K562 (cell line): Measurements from ENCODE around the gene RAB3C. TPM values are rescaled to one million over a fixed set of nuclear protein-coding genes. Genes with fewer than 3 reads are reported as not detected.
"Not testable (repeated sequence)": the region's sequence is repeated elsewhere in the genome, so short reads cannot be mapped to it uniquely, and the experiment has no call there.

Source experiments
- ATAC-seq: fragments of 200-7000 bp; cut with Tn5 transposase; 3 replicates; pipeline ENCODE4 v1.9.1; 2020; ENCODE audit warnings: moderate library complexity
- BruUV-seq: library from RNA; stranded (reverse); fragments of 400-500 nt; replicated peaks from 2 replicates; lab custom pipeline; 2021; lab: Mats Ljungman, UMichigan
- CTCF ChIA-PET: fragments of 300-600 bp; formaldehyde crosslinking; extraction: SDS; loops from one replicate; lab custom pipeline; 2021; ENCODE audit warnings: low intra/inter-chr PET ratio; lab: Yijun Ruan, JAX
- POLR2A ChIA-PET: fragments of 300-600, 350-650 bp; sonication (Branson Sonifier 250); formaldehyde crosslinking; extraction: SDS; loops from one replicate; lab custom pipeline; 2021; ENCODE audit warnings: antibody characterized with exemption, inconsistent platforms; lab: Yijun Ruan, JAX
- DNase-seq, 4 experiments: peaks; one replicate each; pipeline versions ENCODE4 v3.0.0 to v3.0.0-alpha.2; 2011 to 2018; ENCODE audit warnings: low spot score in 3 of 4, mixed read lengths in 3 of 4; ENCODE audit errors: extremely low read depth in 1 of 4
- FAIRE-seq: peaks from 2 replicates; lab custom pipeline; 2011; peaks lifted over from hg19 to GRCh38; lab: Jason Lieb, UNC
- H2AFZ ChIP-seq: 2 replicates; pipeline ENCODE4 v1.6.0; 2011; ENCODE audit warnings: low read depth, low read length, control low read depth, inconsistent platforms
- H3K27ac ChIP-seq: fragments of 200-600 bp; 3 replicates; pipeline ENCODE4 v1.8.0; 2011; ENCODE audit warnings: low read depth, mild to moderate bottlenecking, control low read depth, inconsistent platforms, low read length, moderate library complexity, mixed read lengths; ENCODE audit errors: extremely low read depth
- H3K27me3 ChIP-seq, 2 experiments: fragments of 300-600 bp in 1 of 2; 2 replicates in 1 of 2; 3 replicates in 1 of 2; pipeline versions ENCODE4 v1.6.0 to v1.8.0; 2011; ENCODE audit warnings: inconsistent platforms in 2 of 2, low read length in 2 of 2, mild to moderate bottlenecking in 1 of 2, mixed read lengths in 1 of 2, moderate library complexity in 1 of 2; ENCODE audit not compliant: control insufficient read depth in 2 of 2, insufficient read depth in 2 of 2
- H3K36me3 ChIP-seq: fragments of 300-600 bp; 3 replicates; pipeline ENCODE4 v1.8.0; 2011; ENCODE audit warnings: mild to moderate bottlenecking, low read length, inconsistent platforms; ENCODE audit not compliant: control insufficient read depth, insufficient read depth
- H3K4me1 ChIP-seq, 2 experiments: fragments of 200-600 bp in 1 of 2; replicated peaks in 1 of 2; 2 replicates in 1 of 2; 3 replicates in 1 of 2; pipeline versions ENCODE4 v1.5.1 to v1.8.0; 2011; ENCODE audit warnings: inconsistent platforms in 2 of 2, low read length in 2 of 2, mild to moderate bottlenecking in 1 of 2, mixed read lengths in 1 of 2, moderate library complexity in 1 of 2; ENCODE audit not compliant: control insufficient read depth in 2 of 2, insufficient read depth in 2 of 2
- H3K4me2 ChIP-seq: 2 replicates; pipeline ENCODE4 v1.6.1; 2011; ENCODE audit warnings: low read length, control low read depth, inconsistent platforms, mixed read lengths; ENCODE audit not compliant: insufficient read depth
- H3K4me3 ChIP-seq: fragments of 200-600 bp; sonication (generic), shearing (Covaris generic); 2 replicates; pipeline ENCODE4 v1.5.1; 2016; ENCODE audit warnings: control low read depth, inconsistent platforms
- H3K79me2 ChIP-seq: fragments of 200-600 bp; 3 replicates; pipeline ENCODE4 v1.8.0; 2011; ENCODE audit warnings: low read length, inconsistent platforms; ENCODE audit not compliant: control insufficient read depth, insufficient read depth
- H3K9ac ChIP-seq, 2 experiments: 2 replicates each; pipeline versions ENCODE4 v1.6.0 to v1.6.1; 2011; ENCODE audit warnings: low read depth in 2 of 2, low read length in 2 of 2, control low read depth in 1 of 2, inconsistent platforms in 1 of 2, mild to moderate bottlenecking in 1 of 2, mixed read lengths in 1 of 2; ENCODE audit not compliant: insufficient read depth in 1 of 2
- H3K9me1 ChIP-seq: one replicate; pipeline ENCODE4 v1.6.0; 2011; ENCODE audit warnings: inconsistent platforms, mild to moderate bottlenecking, low read length, moderate library complexity; ENCODE audit not compliant: control insufficient read depth, insufficient read depth
- H3K9me3 ChIP-seq: replicated peaks from 2 replicates; pipeline ENCODE4 v1.5.1; 2011; ENCODE audit warnings: low read depth, low read length, inconsistent platforms; ENCODE audit not compliant: control insufficient read depth, insufficient read depth
- H4K20me1 ChIP-seq: replicated peaks from 2 replicates; pipeline ENCODE4 v1.6.1; 2011; ENCODE audit warnings: low read length, inconsistent platforms, mixed read lengths; ENCODE audit not compliant: control insufficient read depth, insufficient read depth
- WGBS: fragments of 100-300 bp; shearing (Covaris generic); methylation state at CpG from one replicate; pipeline ENCODE4 v1.1.6; 2016; ENCODE audit warnings: low coverage, mixed read lengths; ENCODE audit not compliant: insufficient coverage; ENCODE audit errors: missing lambda C conversion rate; 5-methylcytosine and 5-hydroxymethylcytosine counted together
- in situ Hi-C: fragments of 300-500 bp; cut with MboI; formaldehyde crosslinking; loops from 4 replicates; pipeline ENCODE4 v1.15.0; 2018; ENCODE audit warnings: inconsistent platforms, mixed read lengths
- intact Hi-C: fragments of 100-400 bp; cut with micrococcal nuclease; formaldehyde crosslinking; loops from 2 replicates; pipeline ENCODE4 v1.14.2; 2022
- polyA plus RNA-seq, 8 experiments: library from polyadenylated mRNA; depleted of rRNA in 4 of 8; stranded (reverse) in 5 of 8; unstranded in 3 of 8; fragments of >200 nt; fragmentation: Nextera tagmentation in 2 of 8; fragmentation: Illumina TruSeq in 1 of 8; extraction: Ambion mirVana in 2 of 8; extraction: Trizol in 1 of 8; gene quantifications; 2 replicates each; pipeline versions ENCODE4 v1.2.1 to v1.2.3, GENCODE V29; 2011 to 2014; ENCODE audit warnings: inconsistent platforms in 1 of 8, missing spikeins in 1 of 8
- total RNA-seq, 7 experiments: library from RNA; depleted of rRNA in 6 of 7; stranded (reverse); fragments of >200 nt in 6 of 7; fragmentation: Illumina TruSeq in 2 of 7; extraction: Trizol in 2 of 7; gene quantifications; 2 replicates each; pipeline versions ENCODE4 v1.2.1 to v1.2.3, GENCODE V29; 2011 to 2021; ENCODE audit warnings: low replicate concordance in 1 of 7

The RAB3C gene
- total and polyA plus RNA-seq, 9 of the 15 experiments (the other 6 are each of a cell fraction or from before 2014, with no cell fraction given): not detected

DNA sequence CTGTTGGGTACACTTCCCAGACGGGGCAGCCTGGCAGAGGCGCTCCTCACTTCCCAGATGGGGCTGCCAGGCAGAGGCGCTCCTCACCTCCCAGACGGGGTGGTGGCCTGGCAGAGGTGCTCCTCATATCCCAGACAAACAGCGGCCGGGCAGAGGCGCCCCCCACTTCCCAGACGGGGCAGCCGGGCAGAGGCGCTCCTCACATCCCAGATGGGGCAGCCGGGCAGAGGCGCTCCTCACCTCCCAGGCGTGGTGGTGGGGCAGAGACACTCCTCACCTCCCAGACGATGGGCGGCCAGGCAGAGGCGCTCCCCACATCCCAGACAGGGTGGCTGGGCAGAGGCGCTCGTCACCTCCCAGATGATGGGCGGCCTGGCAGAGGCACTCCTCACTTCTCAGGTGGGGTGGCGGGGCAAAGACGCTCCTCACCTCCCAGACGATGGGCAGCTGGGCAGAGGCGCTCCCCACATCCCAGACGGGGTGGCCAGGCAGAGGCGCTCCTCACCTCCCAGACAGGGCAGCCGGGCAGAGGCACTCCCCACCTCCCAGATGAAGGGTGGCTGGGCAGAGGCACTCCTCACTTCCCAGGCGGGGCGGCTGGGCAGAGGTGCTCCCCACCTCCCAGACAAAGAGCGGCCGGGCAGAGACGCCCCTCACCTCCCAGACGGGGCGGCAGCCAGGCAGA is 19.7 kb upstream of the RAB3C start:
- H3K9me1 ChIP-seq, H3K27me3 ChIP-seq, H3K79me2 ChIP-seq, POLR2A ChIA-PET, FAIRE-seq, H3K36me3 ChIP-seq, H3K9me3 ChIP-seq, ATAC-seq, CTCF ChIA-PET, H3K9ac ChIP-seq, BruUV-seq, in situ Hi-C loops, intact Hi-C loops, H3K4me1 ChIP-seq, H2AFZ ChIP-seq, H3K27ac ChIP-seq, H4K20me1 ChIP-seq, H3K4me2 ChIP-seq, DNase-seq, H3K4me3 ChIP-seq: not testable (repeated sequence)
- WGBS: 1% methylated on average over 18 of the region's 33 CpGs

DNA sequence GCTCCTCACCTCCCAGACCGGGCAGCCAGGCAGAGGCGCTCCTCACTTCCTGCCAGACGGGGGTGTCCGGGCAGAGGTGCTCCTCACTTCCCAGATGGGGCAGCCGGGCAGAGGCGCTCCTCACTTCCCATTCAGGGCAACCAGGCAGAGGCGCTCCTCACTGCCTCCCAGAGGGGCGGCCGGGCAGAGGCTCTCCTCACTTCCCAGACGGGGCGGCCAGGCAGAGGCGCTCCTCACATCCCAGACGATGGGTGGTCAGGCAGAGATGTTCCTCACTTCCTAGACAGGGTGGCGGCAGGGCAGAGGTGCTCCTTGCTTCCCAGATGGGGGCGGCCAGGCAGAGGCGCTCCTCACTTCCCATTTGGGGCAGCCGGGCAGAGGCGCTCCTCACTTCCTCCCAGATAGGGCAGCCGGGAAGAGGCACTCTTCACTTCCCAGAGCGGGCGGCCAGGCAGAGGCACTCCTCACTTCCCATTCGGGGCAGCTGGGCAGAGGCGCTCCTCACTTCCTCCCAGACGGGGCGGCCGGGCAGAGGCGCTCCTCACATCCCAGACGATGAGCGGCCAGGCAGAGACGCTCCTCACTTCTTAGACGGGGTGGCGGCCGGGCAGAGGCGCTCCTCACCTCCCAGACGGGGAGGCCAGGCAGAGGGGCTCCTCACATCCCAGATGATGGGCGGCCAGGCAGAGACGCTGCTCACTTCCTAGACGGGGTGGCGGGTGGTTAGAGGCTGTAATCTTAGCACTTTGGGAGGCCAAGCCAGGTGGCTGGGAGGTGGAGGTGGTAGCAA is 18.6 kb upstream of the RAB3C start:
- H3K4me3 ChIP-seq, H3K36me3 ChIP-seq, BruUV-seq, intact Hi-C loops, ATAC-seq, FAIRE-seq, H3K27me3 ChIP-seq, DNase-seq, in situ Hi-C loops, H3K9me3 ChIP-seq, POLR2A ChIA-PET, H3K79me2 ChIP-seq, H2AFZ ChIP-seq, H3K27ac ChIP-seq, H3K4me1 ChIP-seq, H3K9ac ChIP-seq, CTCF ChIA-PET, H3K4me2 ChIP-seq, H4K20me1 ChIP-seq, H3K9me1 ChIP-seq: not testable (repeated sequence)
- WGBS: 1% methylated on average over 26 of the region's 39 CpGs
